ENCODE measurements around the gene SRSF8. TPM values are rescaled to one million over a fixed set of nuclear protein-coding genes. Genes with fewer than 3 reads are reported as not detected.
"Not testable (repeated sequence)": the region's sequence is repeated elsewhere in the genome, so short reads cannot be mapped to it uniquely, and the experiment has no call there.

Gene SRSF8
- total RNA-seq, 2 experiments from 2014 or later, result 23.7 to 26.5 TPM

- H3K27me3 Mint-ChIP-seq; ATAC-seq; CTCF ChIA-PET; H3K4me3 Mint-ChIP-seq; H3K9me3 Mint-ChIP-seq (ENCODE audit: low read depth); POLR2A ChIA-PET; DNase-seq; H3K4me1 Mint-ChIP-seq; intact Hi-C loops (cut with DNase I, micrococcal nuclease); H3K27ac Mint-ChIP-seq: not testable (repeated sequence)
- peaks cover 15% of the 10 kb centered on the region for H3K36me3 Mint-ChIP-seq (ENCODE audit: low read depth)
Measured at GRCh38 chr11:95111471-95111870, 44.8 kb downstream of the SRSF8 start.

DNA sequence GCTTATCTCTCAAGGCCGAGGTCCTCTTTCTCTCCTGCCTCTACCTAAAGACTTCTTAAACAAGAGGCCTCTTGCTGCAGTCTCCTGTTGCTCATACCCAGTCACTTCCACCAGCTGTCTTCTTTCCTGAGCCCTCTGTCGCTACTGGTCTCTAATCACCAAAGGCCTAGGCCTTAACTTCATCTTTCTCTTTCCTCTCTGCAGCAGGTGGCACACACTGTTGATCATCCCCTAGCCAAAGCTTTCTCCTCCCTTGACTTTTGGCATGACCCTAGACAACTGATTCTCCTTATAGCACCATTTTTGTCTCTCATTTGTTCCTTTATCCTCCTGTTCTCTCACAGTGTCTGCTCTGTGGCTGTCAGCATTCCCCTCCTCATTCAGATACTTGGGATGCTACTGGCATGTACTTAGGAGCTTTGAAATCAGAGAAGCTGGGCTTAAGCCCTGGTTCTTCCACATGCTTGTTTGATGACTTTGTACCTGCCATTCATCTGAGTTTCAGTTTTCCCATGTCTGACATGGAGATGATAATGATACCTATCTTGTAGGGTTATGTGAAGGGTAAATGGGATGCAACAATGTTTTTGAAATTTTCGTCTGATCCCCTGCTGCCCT is 45.3 kb downstream of the SRSF8 start:
- intact Hi-C loops (cut with DNase I, micrococcal nuclease), result no loop called here
- ATAC-seq (no peak), DNase-seq (no peak)
- CTCF ChIA-PET, result interaction anchor here (0.9 kb wide), 1 partner anchor 9 kb away, joined by 3 read pairs; no protein-coding TSS in a partner anchor
- H3K27ac Mint-ChIP-seq, result no peak overlapping the region
- no peak overlapping the region for H3K4me3 Mint-ChIP-seq
- H3K27me3 Mint-ChIP-seq, result no peaks in the 10 kb centered on the region
- peaks cover 15% of the 10 kb centered on the region for H3K36me3 Mint-ChIP-seq (ENCODE audit: low read depth)
- POLR2A ChIA-PET, result no interaction called here
- no peaks in the 10 kb centered on the region for H3K9me3 Mint-ChIP-seq (ENCODE audit: low read depth)
- H3K4me1 Mint-ChIP-seq, result peaks cover 2% of the 10 kb centered on the region

- intact Hi-C loops (cut with DNase I, micrococcal nuclease), result no loop called here
- DNase-seq (no peak), ATAC-seq (no peak)
- peaks cover 9% of the 10 kb centered on the region for H3K36me3 Mint-ChIP-seq (ENCODE audit: low read depth)
- no peaks in the 10 kb centered on the region for H3K27me3 Mint-ChIP-seq
- H3K27ac Mint-ChIP-seq, result no peak overlapping the region
- peaks cover 5% of the 10 kb centered on the region for H3K4me1 Mint-ChIP-seq
- ChIA-PET POLR2A (no interaction called here), CTCF (no interaction called here)
- H3K4me3 Mint-ChIP-seq, result no peak overlapping the region
- H3K9me3 Mint-ChIP-seq (ENCODE audit: low read depth), result peaks cover 2% of the 10 kb centered on the region
Measured at GRCh38 chr11:95115597-95115996, 48.9 kb downstream of the SRSF8 start.

DNA sequence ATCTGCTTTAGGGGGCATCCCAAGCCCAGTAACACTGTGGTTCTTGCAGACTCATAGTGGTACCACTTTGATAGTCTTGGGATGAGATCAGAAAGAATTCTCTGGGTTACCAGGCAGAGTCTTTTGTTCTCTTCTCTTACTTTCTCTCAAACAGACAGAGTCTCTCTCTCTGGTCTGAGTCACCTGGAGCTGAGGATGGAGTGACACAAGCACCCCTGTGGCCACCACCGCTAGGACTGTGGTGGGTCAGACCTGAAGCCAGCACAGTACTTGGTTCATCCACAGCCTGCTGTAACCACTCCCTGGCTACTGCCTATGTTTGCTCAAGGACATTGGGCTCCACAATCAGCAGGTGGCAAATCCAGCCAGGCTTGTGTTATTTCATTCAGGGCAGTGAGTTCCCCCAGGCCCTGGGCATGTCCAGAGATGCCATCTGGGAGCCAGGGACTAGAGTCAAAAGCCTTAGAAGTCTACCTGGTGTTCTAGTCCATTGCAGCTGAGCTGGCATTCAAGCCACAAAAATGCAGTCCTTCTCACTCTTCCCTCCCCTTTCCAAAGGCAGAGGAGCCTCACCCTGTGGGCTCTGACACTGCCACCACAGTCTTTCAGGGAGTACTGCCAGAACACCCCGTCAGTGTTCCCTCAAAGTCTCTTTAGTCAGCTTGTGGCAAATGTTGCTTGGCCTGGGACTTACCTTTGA is 52.8 kb downstream of the SRSF8 start:
- peaks cover 1% of the 10 kb centered on the region for H3K36me3 Mint-ChIP-seq (ENCODE audit: low read depth)
- H3K4me1 Mint-ChIP-seq, result peaks cover 5% of the 10 kb centered on the region
- intact Hi-C loops (cut with DNase I, micrococcal nuclease), result no loop called here
- no peak for DNase-seq
- peaks cover 2% of the 10 kb centered on the region for H3K9me3 Mint-ChIP-seq (ENCODE audit: low read depth)
- H3K4me3 Mint-ChIP-seq, result no peak overlapping the region
- no peaks in the 10 kb centered on the region for H3K27me3 Mint-ChIP-seq
- ChIA-PET POLR2A (no interaction called here), CTCF (interaction anchor here (0.9 kb wide), 1 partner anchor 26 kb away, joined by 4 read pairs; no protein-coding TSS in a partner anchor)
- no peak overlapping the region for H3K27ac Mint-ChIP-seq
- ATAC-seq, result peak; percentile 51

Other genes with a start within 250 kb of the SRSF8 start
- 10 to 100 TPM; 74.7 to 85.0 TPM for gene CWC15, start 93.4 kb upstream of the SRSF8 start, total RNA-seq
- gene KDM4D, start 93.2 kb upstream of the SRSF8 start, total RNA-seq, result 1 to 10 TPM; 1.5 to 1.8 TPM
- not detected for gene KDM4E, start 41.7 kb upstream of the SRSF8 start, total RNA-seq
- not detected for gene KDM4F, start 17.5 kb upstream of the SRSF8 start, total RNA-seq
- gene ENDOD1, start 22.9 kb downstream of the SRSF8 start, total RNA-seq, result 10 to 100 TPM; 11.1 to 13.1 TPM
- gene SESN3, start 164.3 kb downstream of the SRSF8 start, total RNA-seq, result 10 to 100 TPM in 1 of 2 experiments, 1 to 10 TPM in 1; 8.4 to 12.3 TPM

Measured in activated CD4-positive, alpha-beta T cell treated with anti-CD3 and anti-CD28 coated beads for 36 hours (primary cell).